Activated CD8-positive, alpha-beta T cell treated with anti-CD3 and anti-CD28 coated beads for 36 hours (primary cell): ENCODE results near the gene GPX2. TPM values are rescaled to one million over a fixed set of nuclear protein-coding genes. Genes with fewer than 3 reads are reported as not detected.

ENCODE experiments used
- ATAC-seq: fragments of 200-7000 bp; cut with Tn5 transposase; one replicate; pipeline ENCODE4 v1.10.0; 2021; ENCODE audit warnings: mild to moderate bottlenecking, moderate library complexity
- CTCF ChIA-PET: fragments of 350-600 bp; sonication (Branson Sonifier 250); formaldehyde crosslinking; loops from one replicate; lab custom pipeline; 2021; ENCODE audit warnings: antibody characterized with exemption; lab: Charles Lee
- POLR2A ChIA-PET: fragments of 350-600 bp; sonication (Branson Sonifier 250); formaldehyde crosslinking; loops from one replicate; lab custom pipeline; 2021; ENCODE audit warnings: antibody characterized with exemption; lab: Charles Lee
- DNase-seq: peaks from one replicate; pipeline ENCODE4 v3.0.0-alpha.2; 2020
- H3K27ac Mint-ChIP-seq: one replicate; pipeline ENCODE4 v1.8.0; 2021; ENCODE audit warnings: mild to moderate bottlenecking, mixed read lengths
- H3K27me3 Mint-ChIP-seq: one replicate; pipeline ENCODE4 v1.8.0; 2021; ENCODE audit warnings: mixed read lengths
- H3K36me3 Mint-ChIP-seq: one replicate; pipeline ENCODE4 v1.8.0; 2021; ENCODE audit warnings: low read depth, mixed read lengths
- H3K4me1 Mint-ChIP-seq: one replicate; pipeline ENCODE4 v1.8.0; 2021; ENCODE audit warnings: low read depth, mixed read lengths
- H3K4me3 Mint-ChIP-seq: one replicate; pipeline ENCODE4 v1.8.0; 2021; ENCODE audit warnings: mild to moderate bottlenecking, moderate library complexity, mixed read lengths
- H3K9me3 Mint-ChIP-seq: one replicate; pipeline ENCODE4 v1.8.0; 2021; ENCODE audit warnings: mixed read lengths
- intact Hi-C: fragments of 100-400 bp; cut with micrococcal nuclease; formaldehyde crosslinking; loops from one replicate; pipeline ENCODE4 v1.10.0; 2022
- total RNA-seq, 2 experiments: library from RNA; stranded (reverse); gene quantifications; one replicate each; pipeline ENCODE4 v1.2.3, GENCODE V29; 2021
- TF ChIP-seq, protein P1 (sequence below): fragments of 200-600 bp; IDR thresholded peaks from one replicate; pipeline ENCODE4 v1.8.0; 2022; ENCODE audit warnings: antibody characterized with exemption, mild to moderate bottlenecking

Gene GPX2
- total RNA-seq, 2 experiments from 2014 or later = not detected

DNA sequence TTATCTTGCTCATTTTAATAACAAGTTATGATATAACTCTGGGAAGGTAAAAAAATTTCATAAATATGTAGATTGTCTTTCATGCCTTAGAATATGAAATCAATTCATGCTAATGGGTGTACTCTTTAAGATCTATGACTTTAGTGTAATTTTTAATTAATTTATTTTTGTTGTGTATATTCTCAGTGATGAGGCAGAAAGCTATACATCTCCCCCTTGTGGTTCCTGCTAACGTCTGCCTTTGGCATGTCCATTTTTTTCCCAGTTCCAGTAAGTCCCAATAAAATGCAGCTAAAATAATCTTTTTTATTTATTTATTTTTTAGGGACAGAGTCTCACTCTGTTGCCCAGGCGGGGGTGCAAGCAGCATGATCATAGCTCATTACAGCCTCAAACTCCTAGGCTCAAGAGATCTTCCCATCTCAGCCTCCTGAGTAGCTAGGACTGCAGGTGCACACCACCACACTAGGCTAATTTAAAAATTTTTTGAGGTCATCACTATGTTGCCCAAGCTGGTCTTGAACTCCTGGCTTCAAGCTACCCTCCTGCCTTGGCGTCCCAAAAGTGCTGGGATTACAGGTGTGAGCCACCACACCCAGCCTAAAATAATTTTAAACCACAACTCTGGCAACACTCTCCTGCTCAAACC is 31.6 kb downstream of the GPX2 start:
- ChIA-PET CTCF (interaction anchor here (0.7 to 3.9 kb wide), 15 partner anchors 11 to 247 kb away, joined by 3 to 33 read pairs (median 3); no protein-coding TSS in a partner anchor), POLR2A (interaction anchor here (0.6 to 0.7 kb wide), 2 partner anchors 14 to 550 kb away, joined by 3 to 4 read pairs; no protein-coding TSS in a partner anchor)
- H3K4me3 Mint-ChIP-seq = no peak overlapping the region
- peaks cover 13% of the 10 kb centered on the region for H3K36me3 Mint-ChIP-seq
- H3K27me3 Mint-ChIP-seq = peaks cover 2% of the 10 kb centered on the region
- no peaks in the 10 kb centered on the region for H3K9me3 Mint-ChIP-seq
- intact Hi-C loops = no loop called here
- TF ChIP-seq, protein P1, sequence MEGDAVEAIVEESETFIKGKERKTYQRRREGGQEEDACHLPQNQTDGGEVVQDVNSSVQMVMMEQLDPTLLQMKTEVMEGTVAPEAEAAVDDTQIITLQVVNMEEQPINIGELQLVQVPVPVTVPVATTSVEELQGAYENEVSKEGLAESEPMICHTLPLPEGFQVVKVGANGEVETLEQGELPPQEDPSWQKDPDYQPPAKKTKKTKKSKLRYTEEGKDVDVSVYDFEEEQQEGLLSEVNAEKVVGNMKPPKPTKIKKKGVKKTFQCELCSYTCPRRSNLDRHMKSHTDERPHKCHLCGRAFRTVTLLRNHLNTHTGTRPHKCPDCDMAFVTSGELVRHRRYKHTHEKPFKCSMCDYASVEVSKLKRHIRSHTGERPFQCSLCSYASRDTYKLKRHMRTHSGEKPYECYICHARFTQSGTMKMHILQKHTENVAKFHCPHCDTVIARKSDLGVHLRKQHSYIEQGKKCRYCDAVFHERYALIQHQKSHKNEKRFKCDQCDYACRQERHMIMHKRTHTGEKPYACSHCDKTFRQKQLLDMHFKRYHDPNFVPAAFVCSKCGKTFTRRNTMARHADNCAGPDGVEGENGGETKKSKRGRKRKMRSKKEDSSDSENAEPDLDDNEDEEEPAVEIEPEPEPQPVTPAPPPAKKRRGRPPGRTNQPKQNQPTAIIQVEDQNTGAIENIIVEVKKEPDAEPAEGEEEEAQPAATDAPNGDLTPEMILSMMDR = peak; percentile 42
- no peak for ATAC-seq
- H3K27ac Mint-ChIP-seq = no peak overlapping the region
- DNase-seq = no peak
- peaks cover 30% of the 10 kb centered on the region for H3K4me1 Mint-ChIP-seq

DNA sequence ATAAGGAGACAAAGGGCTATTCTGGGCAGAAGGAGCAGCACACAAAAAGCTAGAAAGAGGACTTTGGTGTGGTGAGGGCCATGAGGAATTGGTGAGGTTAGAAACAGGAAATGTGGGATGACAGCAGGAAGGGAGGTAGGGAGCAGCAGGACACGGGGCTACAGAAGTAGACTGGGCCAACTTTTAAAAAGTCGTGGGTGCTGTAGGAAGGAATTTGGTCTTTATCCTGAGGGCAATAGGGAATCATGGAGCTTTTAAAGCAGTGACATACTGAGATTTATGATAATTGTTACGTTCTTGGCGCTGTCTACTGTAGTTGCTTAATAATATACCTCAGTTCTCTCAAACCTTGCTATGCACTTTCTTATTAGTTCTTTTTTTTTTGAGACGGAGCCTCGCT is 36.5 kb downstream of the GPX2 start:
- TF ChIP-seq, protein P1 = no peak
- H3K9me3 Mint-ChIP-seq = no peaks in the 10 kb centered on the region
- intact Hi-C loops = no loop called here
- CTCF ChIA-PET = interaction anchor here (7.8 kb wide), 1 partner anchor 14 kb away, joined by 52 read pairs; no protein-coding TSS in a partner anchor
- H3K36me3 Mint-ChIP-seq = no peaks in the 10 kb centered on the region
- no peak overlapping the region for H3K27ac Mint-ChIP-seq
- DNase-seq = no peak
- peaks cover 7% of the 10 kb centered on the region for H3K4me1 Mint-ChIP-seq
- no peak for ATAC-seq
- POLR2A ChIA-PET = interaction anchor here (1.0 kb wide), 1 partner anchor 399 kb away, joined by 3 read pairs; no protein-coding TSS in a partner anchor
- H3K27me3 Mint-ChIP-seq = peaks cover 6% of the 10 kb centered on the region
- H3K4me3 Mint-ChIP-seq = no peak overlapping the region

DNA sequence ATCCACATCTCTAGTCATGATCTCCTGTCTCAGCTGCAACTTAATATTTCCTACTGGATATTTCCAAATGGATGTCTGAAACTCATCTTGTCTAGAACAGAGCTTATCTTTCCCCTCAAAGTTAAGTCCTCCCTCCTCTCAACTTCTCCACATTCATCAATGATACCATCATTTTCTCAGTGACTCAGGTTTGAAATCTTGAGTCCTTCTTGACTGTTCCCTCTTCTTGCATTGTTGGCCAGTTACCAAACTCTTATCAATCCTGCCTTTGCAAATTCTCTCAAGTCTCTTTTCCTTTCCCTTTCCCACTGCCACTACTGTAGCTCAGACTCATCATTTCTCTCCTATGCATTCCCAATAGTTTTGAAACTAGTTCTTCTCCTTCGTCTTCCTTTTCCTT is 42.6 kb downstream of the GPX2 start:
- Mint-ChIP-seq H3K27ac (no peak overlapping the region), H3K27me3 (peaks cover 3% of the 10 kb centered on the region), H3K4me1 (no peaks in the 10 kb centered on the region), H3K36me3 (no peaks in the 10 kb centered on the region), H3K4me3 (no peak overlapping the region), H3K9me3 (no peaks in the 10 kb centered on the region)
- intact Hi-C loops = no loop called here
- POLR2A ChIA-PET = interaction anchor here (1.3 kb wide), 1 partner anchor 47 kb away, joined by 4 read pairs; no protein-coding TSS in a partner anchor
- CTCF ChIA-PET = interaction anchor here (1.3 to 7.8 kb wide), 5 partner anchors 8 to 135 kb away, joined by 3 to 52 read pairs (median 8); partner anchors contain the start of gene CHURC1
- no peak for ATAC-seq
- TF ChIP-seq, protein P1 = no peak
- DNase-seq = no peak

DNA sequence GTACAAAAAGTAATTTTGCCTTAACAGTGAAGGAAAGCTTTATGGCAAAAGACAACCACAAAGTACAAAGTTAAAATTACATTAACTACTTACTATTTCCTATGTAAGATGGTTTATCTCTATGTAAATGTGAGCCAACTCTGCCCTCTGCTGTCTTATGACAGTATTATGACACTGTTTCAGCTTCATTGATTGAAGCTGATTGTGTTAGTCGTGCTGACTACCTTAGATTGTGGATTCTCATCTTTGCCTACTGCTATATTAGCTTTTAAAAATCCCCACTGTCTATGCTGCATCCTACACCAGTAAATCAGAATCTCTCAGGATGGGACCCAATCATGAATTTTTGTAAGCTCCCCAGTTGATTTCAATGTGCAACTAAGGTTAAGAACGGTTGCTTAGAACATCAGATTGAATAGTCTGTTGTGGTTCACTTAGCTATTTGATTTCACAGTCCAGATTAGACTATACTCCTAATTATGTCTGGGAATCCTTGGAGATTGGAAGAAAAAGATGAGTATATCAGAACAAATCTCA is 50.6 kb downstream of the GPX2 start:
- TF ChIP-seq, protein P1 = peak; percentile 69
- H3K4me1 Mint-ChIP-seq = peaks cover 2% of the 10 kb centered on the region
- intact Hi-C loops = loop anchor here (5.0 kb wide), 2 partner anchors 70 to 130 kb away; no protein-coding TSS in a partner anchor
- ATAC-seq (peak; percentile 89), DNase-seq (peak; percentile 39)
- H3K36me3 Mint-ChIP-seq = no peaks in the 10 kb centered on the region
- peaks cover 3% of the 10 kb centered on the region for H3K27me3 Mint-ChIP-seq
- no peaks in the 10 kb centered on the region for H3K9me3 Mint-ChIP-seq
- no peak overlapping the region for H3K4me3 Mint-ChIP-seq
- H3K27ac Mint-ChIP-seq = no peak overlapping the region
- CTCF ChIA-PET = interaction anchor here (0.6 to 4.7 kb wide), 51 partner anchors 11 to 462 kb away, joined by 3 to 209 read pairs (median 6); partner anchors contain the start of genes CHURC1, FNTB, PLEKHG3 and SPTB
- POLR2A ChIA-PET = interaction anchor here (0.6 to 1.4 kb wide), 4 partner anchors 9 to 217 kb away, joined by 3 read pairs; no protein-coding TSS in a partner anchor
